K562 (cell line): Measurements from ENCODE around the gene RBPJ. TPM values are rescaled to one million over a fixed set of nuclear protein-coding genes. Genes with fewer than 3 reads are reported as not detected.

Source experiments
- ATAC-seq: fragments of 200-7000 bp; cut with Tn5 transposase; 3 replicates; pipeline ENCODE4 v1.9.1; 2020; ENCODE audit warnings: moderate library complexity
- BruUV-seq: library from RNA; stranded (reverse); fragments of 400-500 nt; replicated peaks from 2 replicates; lab custom pipeline; 2021; lab: Mats Ljungman, UMichigan
- CTCF ChIA-PET: fragments of 300-600 bp; formaldehyde crosslinking; extraction: SDS; loops from one replicate; lab custom pipeline; 2021; ENCODE audit warnings: low intra/inter-chr PET ratio; lab: Yijun Ruan, JAX
- POLR2A ChIA-PET: fragments of 300-600, 350-650 bp; sonication (Branson Sonifier 250); formaldehyde crosslinking; extraction: SDS; loops from one replicate; lab custom pipeline; 2021; ENCODE audit warnings: antibody characterized with exemption, inconsistent platforms; lab: Yijun Ruan, JAX
- DNase-seq, 4 experiments: peaks; one replicate each; pipeline versions ENCODE4 v3.0.0 to v3.0.0-alpha.2; 2011 to 2018; ENCODE audit warnings: low spot score in 3 of 4, mixed read lengths in 3 of 4; ENCODE audit errors: extremely low read depth in 1 of 4
- FAIRE-seq: peaks from 2 replicates; lab custom pipeline; 2011; peaks lifted over from hg19 to GRCh38; lab: Jason Lieb, UNC
- H2AFZ ChIP-seq: 2 replicates; pipeline ENCODE4 v1.6.0; 2011; ENCODE audit warnings: low read depth, low read length, control low read depth, inconsistent platforms
- H3K27ac ChIP-seq: fragments of 200-600 bp; 3 replicates; pipeline ENCODE4 v1.8.0; 2011; ENCODE audit warnings: low read depth, mild to moderate bottlenecking, control low read depth, inconsistent platforms, low read length, moderate library complexity, mixed read lengths; ENCODE audit errors: extremely low read depth
- H3K27me3 ChIP-seq, 2 experiments: fragments of 300-600 bp in 1 of 2; 2 replicates in 1 of 2; 3 replicates in 1 of 2; pipeline versions ENCODE4 v1.6.0 to v1.8.0; 2011; ENCODE audit warnings: inconsistent platforms in 2 of 2, low read length in 2 of 2, mild to moderate bottlenecking in 1 of 2, mixed read lengths in 1 of 2, moderate library complexity in 1 of 2; ENCODE audit not compliant: control insufficient read depth in 2 of 2, insufficient read depth in 2 of 2
- H3K36me3 ChIP-seq: fragments of 300-600 bp; 3 replicates; pipeline ENCODE4 v1.8.0; 2011; ENCODE audit warnings: mild to moderate bottlenecking, low read length, inconsistent platforms; ENCODE audit not compliant: control insufficient read depth, insufficient read depth
- H3K4me1 ChIP-seq, 2 experiments: fragments of 200-600 bp in 1 of 2; replicated peaks in 1 of 2; 2 replicates in 1 of 2; 3 replicates in 1 of 2; pipeline versions ENCODE4 v1.5.1 to v1.8.0; 2011; ENCODE audit warnings: inconsistent platforms in 2 of 2, low read length in 2 of 2, mild to moderate bottlenecking in 1 of 2, mixed read lengths in 1 of 2, moderate library complexity in 1 of 2; ENCODE audit not compliant: control insufficient read depth in 2 of 2, insufficient read depth in 2 of 2
- H3K4me2 ChIP-seq: 2 replicates; pipeline ENCODE4 v1.6.1; 2011; ENCODE audit warnings: low read length, control low read depth, inconsistent platforms, mixed read lengths; ENCODE audit not compliant: insufficient read depth
- H3K4me3 ChIP-seq: fragments of 200-600 bp; sonication (generic), shearing (Covaris generic); 2 replicates; pipeline ENCODE4 v1.5.1; 2016; ENCODE audit warnings: control low read depth, inconsistent platforms
- H3K79me2 ChIP-seq: fragments of 200-600 bp; 3 replicates; pipeline ENCODE4 v1.8.0; 2011; ENCODE audit warnings: low read length, inconsistent platforms; ENCODE audit not compliant: control insufficient read depth, insufficient read depth
- H3K9ac ChIP-seq, 2 experiments: 2 replicates each; pipeline versions ENCODE4 v1.6.0 to v1.6.1; 2011; ENCODE audit warnings: low read depth in 2 of 2, low read length in 2 of 2, control low read depth in 1 of 2, inconsistent platforms in 1 of 2, mild to moderate bottlenecking in 1 of 2, mixed read lengths in 1 of 2; ENCODE audit not compliant: insufficient read depth in 1 of 2
- H3K9me1 ChIP-seq: one replicate; pipeline ENCODE4 v1.6.0; 2011; ENCODE audit warnings: inconsistent platforms, mild to moderate bottlenecking, low read length, moderate library complexity; ENCODE audit not compliant: control insufficient read depth, insufficient read depth
- H3K9me3 ChIP-seq: replicated peaks from 2 replicates; pipeline ENCODE4 v1.5.1; 2011; ENCODE audit warnings: low read depth, low read length, inconsistent platforms; ENCODE audit not compliant: control insufficient read depth, insufficient read depth
- H4K20me1 ChIP-seq: replicated peaks from 2 replicates; pipeline ENCODE4 v1.6.1; 2011; ENCODE audit warnings: low read length, inconsistent platforms, mixed read lengths; ENCODE audit not compliant: control insufficient read depth, insufficient read depth
- BRD4 ChIP-seq: fragments of 200-600 bp; sonication (generic); IDR thresholded peaks from 2 replicates; pipeline ENCODE4 v1.6.1; 2017; ENCODE audit warnings: inconsistent platforms
- CBFA2T2 ChIP-seq: fragments of 450-650 bp; conservative IDR thresholded peaks from 2 replicates; pipeline ENCODE4 v1.6.1; 2017; ENCODE audit warnings: mild to moderate bottlenecking
- CEBPZ ChIP-seq: fragments of 150-350 bp; IDR thresholded peaks from 2 replicates; pipeline ENCODE4 v1.6.1; 2014; ENCODE audit warnings: low read depth, mild to moderate bottlenecking, low read length, borderline replicate concordance
- DPF2 ChIP-seq: fragments of 450-650 bp; IDR thresholded peaks from 2 replicates; pipeline ENCODE4 v1.6.1; 2016
- ELK1 ChIP-seq: sonication (generic); formaldehyde crosslinking; IDR thresholded peaks from 2 replicates; pipeline ENCODE4 v1.8.1; 2022; ENCODE audit warnings: missing genetic modification reagents
- FOXJ2 ChIP-seq: fragments of 200-800 bp; sonication (Bioruptor generic); IDR thresholded peaks from 2 replicates; pipeline ENCODE4 v1.6.1; 2016; ENCODE audit warnings: missing genetic modification characterization, missing compliant biosample characterization
- MXD1 ChIP-seq: fragments of 250-450 bp; sonication (Bioruptor Pico); IDR thresholded peaks from 2 replicates; pipeline ENCODE4 v1.8.0; 2021; ENCODE audit warnings: borderline replicate concordance, mild to moderate bottlenecking, moderate library complexity; ENCODE audit not compliant: poor library complexity, severe bottlenecking
- NCOA2 ChIP-seq, 2 experiments: fragments of 450-650 bp; IDR thresholded peaks; 2 replicates each; pipeline ENCODE4 v1.6.1; 2018; ENCODE audit warnings: mild to moderate bottlenecking in 2 of 2, moderate library complexity in 1 of 2; ENCODE audit not compliant: partially characterized antibody in 2 of 2
- NFYB ChIP-seq: IDR thresholded peaks from 2 replicates; pipeline ENCODE4 v1.6.1; 2011; ENCODE audit warnings: mild to moderate bottlenecking, moderate library complexity; ENCODE audit not compliant: insufficient read length; ENCODE audit errors: extremely low read depth
- POLR2AphosphoS2 ChIP-seq: IDR thresholded peaks from 2 replicates; pipeline ENCODE4 v1.6.1; 2012; ENCODE audit warnings: low read length, improper control_type of control experiment
- RBBP5 ChIP-seq: fragments of 200-600 bp; sonication (generic); IDR thresholded peaks from 2 replicates; pipeline ENCODE4 v1.6.1; 2012; ENCODE audit warnings: borderline replicate concordance, mild to moderate bottlenecking, low read length, control low read depth, inconsistent platforms; ENCODE audit not compliant: insufficient read depth, poor library complexity, severe bottlenecking
- RBM15 ChIP-seq: fragments of 200-400 bp; formaldehyde crosslinking; IDR thresholded peaks from 2 replicates; pipeline ENCODE4 v1.6.1; 2018; ENCODE audit warnings: mild to moderate bottlenecking, low read length, moderate library complexity; ENCODE audit not compliant: insufficient read depth
- ZBTB49 ChIP-seq: sonication (generic); formaldehyde crosslinking; IDR thresholded peaks from 2 replicates; pipeline ENCODE4 v1.8.0; 2022; ENCODE audit warnings: missing genetic modification reagents, mild to moderate bottlenecking, borderline replicate concordance
- ZNF24 ChIP-seq: fragments of 450-650 bp; IDR thresholded peaks from 2 replicates; pipeline ENCODE4 v1.6.1; 2016
- WGBS: fragments of 100-300 bp; shearing (Covaris generic); methylation state at CpG from one replicate; pipeline ENCODE4 v1.1.6; 2016; ENCODE audit warnings: low coverage, mixed read lengths; ENCODE audit not compliant: insufficient coverage; ENCODE audit errors: missing lambda C conversion rate; 5-methylcytosine and 5-hydroxymethylcytosine counted together
- in situ Hi-C: fragments of 300-500 bp; cut with MboI; formaldehyde crosslinking; loops from 4 replicates; pipeline ENCODE4 v1.15.0; 2018; ENCODE audit warnings: inconsistent platforms, mixed read lengths
- intact Hi-C: fragments of 100-400 bp; cut with micrococcal nuclease; formaldehyde crosslinking; loops from 2 replicates; pipeline ENCODE4 v1.14.2; 2022
- polyA plus RNA-seq, 8 experiments: library from polyadenylated mRNA; depleted of rRNA in 4 of 8; stranded (reverse) in 5 of 8; unstranded in 3 of 8; fragments of >200 nt; fragmentation: Nextera tagmentation in 2 of 8; fragmentation: Illumina TruSeq in 1 of 8; extraction: Ambion mirVana in 2 of 8; extraction: Trizol in 1 of 8; gene quantifications; 2 replicates each; pipeline versions ENCODE4 v1.2.1 to v1.2.3, GENCODE V29; 2011 to 2014; ENCODE audit warnings: inconsistent platforms in 1 of 8, missing spikeins in 1 of 8
- total RNA-seq, 7 experiments: library from RNA; depleted of rRNA in 6 of 7; stranded (reverse); fragments of >200 nt in 6 of 7; fragmentation: Illumina TruSeq in 2 of 7; extraction: Trizol in 2 of 7; gene quantifications; 2 replicates each; pipeline versions ENCODE4 v1.2.1 to v1.2.3, GENCODE V29; 2011 to 2021; ENCODE audit warnings: low replicate concordance in 1 of 7

RBPJ gene
- total and polyA plus RNA-seq, 9 of the 15 experiments (the other 6 are each of a cell fraction or from before 2014, with no cell fraction given), result 17.2 to 49.4 (median 33.8) TPM

- H3K4me3 ChIP-seq, result no peak overlapping the region
- H3K4me2 ChIP-seq, result no peak overlapping the region
- no peaks in the 10 kb centered on the region for H3K36me3 ChIP-seq
- WGBS, result 69% methylated on average over 2 of the region's 2 CpGs
- ATAC-seq (no peak), FAIRE-seq (no peak), DNase-seq (no peak)
- peaks cover 79% of the 10 kb centered on the region for H3K79me2 ChIP-seq
- ChIA-PET CTCF (no interaction called here), POLR2A (no interaction called here)
- intact Hi-C loops (no loop called here), in situ Hi-C loops (no loop called here)
- no TSS peak for BruUV-seq
- peaks cover 0 to 8% of the 10 kb centered on the region in 2 experiments; a peak in 3 of 5 replicates for H3K4me1 ChIP-seq
- H3K27ac ChIP-seq, result no peak overlapping the region
- TF ChIP-seq ZBTB49 (CRISPR knock-in tag) (no peak), FOXJ2 (tag) (no peak), BRD4 (no peak), DPF2 (no peak), NCOA2 (IDR thresholded peaks at IDR 0.05; ENCODE audit: partially characterized antibody in 2 of 2) (no peak), NFYB (no peak), ELK1 (CRISPR knock-in tag) (no peak), ZNF24 (no peak), MXD1 (CRISPR knock-in tag) (no peak), RBBP5 (no peak), RBM15 (no peak), CBFA2T2 (no peak), POLR2AphosphoS2 (no peak), CEBPZ (no peak)
- H3K9me3 ChIP-seq, result no peaks in the 10 kb centered on the region
- no peaks in the 10 kb centered on the region for H4K20me1 ChIP-seq
- H3K9ac ChIP-seq, result no peak overlapping the region
- H2AFZ ChIP-seq, result no peak overlapping the region
- no peaks in the 10 kb centered on the region for H3K27me3 ChIP-seq
- no peaks in the 10 kb centered on the region for H3K9me1 ChIP-seq
Observed at GRCh38 chr4:26351685-26352084, 30.9 kb downstream of the RBPJ start.
